ENCODE results near the gene RCAN1.

DNA sequence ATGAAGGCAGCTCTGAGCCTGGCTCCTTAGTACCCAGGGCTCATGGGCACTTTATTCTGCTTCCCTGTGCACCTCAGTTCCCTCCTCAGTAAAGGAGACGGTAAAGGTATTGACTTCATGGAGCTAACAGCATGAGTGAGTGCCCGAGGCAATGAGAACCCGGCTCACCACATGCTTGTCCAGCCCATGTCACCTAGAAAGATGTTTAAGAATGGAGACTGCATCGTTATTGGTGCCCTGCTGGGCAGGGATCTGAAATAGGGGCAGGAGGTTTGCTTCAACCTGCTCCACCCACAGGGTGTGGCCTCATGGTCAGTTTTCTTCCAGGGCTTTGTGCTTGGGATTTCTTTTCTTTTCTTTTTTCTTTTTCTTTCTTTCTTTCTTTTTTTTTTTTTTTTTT, 95.9 kb downstream of the RCAN1 start:
- TF ChIP-seq, protein P1, sequence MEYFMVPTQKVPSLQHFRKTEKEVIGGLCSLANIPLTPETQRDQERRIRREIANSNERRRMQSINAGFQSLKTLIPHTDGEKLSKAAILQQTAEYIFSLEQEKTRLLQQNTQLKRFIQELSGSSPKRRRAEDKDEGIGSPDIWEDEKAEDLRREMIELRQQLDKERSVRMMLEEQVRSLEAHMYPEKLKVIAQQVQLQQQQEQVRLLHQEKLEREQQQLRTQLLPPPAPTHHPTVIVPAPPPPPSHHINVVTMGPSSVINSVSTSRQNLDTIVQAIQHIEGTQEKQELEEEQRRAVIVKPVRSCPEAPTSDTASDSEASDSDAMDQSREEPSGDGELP (IDR thresholded peaks at IDR 0.05; ENCODE audit: borderline replicate concordance, low read depth), result no peak
- TF ChIP-seq, protein P2, sequence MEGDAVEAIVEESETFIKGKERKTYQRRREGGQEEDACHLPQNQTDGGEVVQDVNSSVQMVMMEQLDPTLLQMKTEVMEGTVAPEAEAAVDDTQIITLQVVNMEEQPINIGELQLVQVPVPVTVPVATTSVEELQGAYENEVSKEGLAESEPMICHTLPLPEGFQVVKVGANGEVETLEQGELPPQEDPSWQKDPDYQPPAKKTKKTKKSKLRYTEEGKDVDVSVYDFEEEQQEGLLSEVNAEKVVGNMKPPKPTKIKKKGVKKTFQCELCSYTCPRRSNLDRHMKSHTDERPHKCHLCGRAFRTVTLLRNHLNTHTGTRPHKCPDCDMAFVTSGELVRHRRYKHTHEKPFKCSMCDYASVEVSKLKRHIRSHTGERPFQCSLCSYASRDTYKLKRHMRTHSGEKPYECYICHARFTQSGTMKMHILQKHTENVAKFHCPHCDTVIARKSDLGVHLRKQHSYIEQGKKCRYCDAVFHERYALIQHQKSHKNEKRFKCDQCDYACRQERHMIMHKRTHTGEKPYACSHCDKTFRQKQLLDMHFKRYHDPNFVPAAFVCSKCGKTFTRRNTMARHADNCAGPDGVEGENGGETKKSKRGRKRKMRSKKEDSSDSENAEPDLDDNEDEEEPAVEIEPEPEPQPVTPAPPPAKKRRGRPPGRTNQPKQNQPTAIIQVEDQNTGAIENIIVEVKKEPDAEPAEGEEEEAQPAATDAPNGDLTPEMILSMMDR (CRISPR knock-in tag; IDR thresholded peaks at IDR 0.05), result no peak
- TF ChIP-seq POLR2AphosphoS5 (IDR thresholded peaks at IDR 0.05; ENCODE audit: low read depth, low read length) (no peak), TAF1 (CRISPR knock-in tag; IDR thresholded peaks at IDR 0.05) (no peak), FOXA1 (IDR thresholded peaks at IDR 0.05) (no peak), FOXA1 (CRISPR knock-in tag; IDR thresholded peaks at IDR 0.05) (no peak), ZSCAN31 (CRISPR knock-in tag; IDR thresholded peaks at IDR 0.05; ENCODE audit: low read depth) (no peak), NFE2L2 (IDR thresholded peaks at IDR 0.05; ENCODE audit: low read length) (no peak), HNRNPL (IDR thresholded peaks at IDR 0.05; ENCODE audit: low read depth, low read length) (no peak), WIZ (CRISPR knock-in tag; IDR thresholded peaks at IDR 0.05) (no peak), POLR2A (IDR thresholded peaks at IDR 0.05; ENCODE audit: insufficient read depth in 1 of 2, low read depth in 2 of 2, low read length in 2 of 2) (no peak), ZNF234 (CRISPR knock-in tag; conservative IDR thresholded peaks at IDR 0.05) (no peak), SMC3 (IDR thresholded peaks at IDR 0.05; ENCODE audit: low read length) (no peak), NR2F6 (IDR thresholded peaks at IDR 0.05) (no peak), NR2F6 (CRISPR knock-in tag; IDR thresholded peaks at IDR 0.05) (no peak)
- TF ChIP-seq, protein P3, sequence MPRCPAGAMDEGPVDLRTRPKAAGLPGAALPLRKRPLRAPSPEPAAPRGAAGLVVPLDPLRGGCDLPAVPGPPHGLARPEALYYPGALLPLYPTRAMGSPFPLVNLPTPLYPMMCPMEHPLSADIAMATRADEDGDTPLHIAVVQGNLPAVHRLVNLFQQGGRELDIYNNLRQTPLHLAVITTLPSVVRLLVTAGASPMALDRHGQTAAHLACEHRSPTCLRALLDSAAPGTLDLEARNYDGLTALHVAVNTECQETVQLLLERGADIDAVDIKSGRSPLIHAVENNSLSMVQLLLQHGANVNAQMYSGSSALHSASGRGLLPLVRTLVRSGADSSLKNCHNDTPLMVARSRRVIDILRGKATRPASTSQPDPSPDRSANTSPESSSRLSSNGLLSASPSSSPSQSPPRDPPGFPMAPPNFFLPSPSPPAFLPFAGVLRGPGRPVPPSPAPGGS (CRISPR knock-in tag; IDR thresholded peaks at IDR 0.05), result no peak

Data from HepG2 (cell line).